ENCODE data around the gene BTBD16.

BTBD16 gene

DNA sequence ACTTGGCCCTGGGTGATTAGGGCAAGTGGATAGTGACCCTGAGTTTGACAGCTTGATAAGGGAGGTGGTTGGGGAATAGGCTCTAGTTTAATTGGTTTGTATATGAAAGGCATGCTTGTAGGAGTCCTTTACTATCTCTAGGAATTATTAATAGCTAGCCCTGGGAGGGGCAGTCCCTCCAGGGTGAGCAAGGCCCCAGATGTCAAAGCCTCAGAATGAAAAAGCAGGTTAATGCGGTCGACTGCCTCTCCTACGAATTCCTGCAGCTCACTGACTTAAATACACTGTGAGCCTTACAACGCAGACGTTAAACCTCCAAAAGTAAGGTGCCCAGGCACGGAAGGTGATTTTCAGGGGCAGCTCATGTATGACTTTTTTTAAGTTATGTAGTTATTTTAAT lies 5.2 kb upstream of the BTBD16 start:
- Histone ChIP-seq H3K14ac (ENCODE audit: low read length) (no peak overlapping the region), H2AK5ac (ENCODE audit: low read length) (no peak overlapping the region), H3K23ac (ENCODE audit: low read length) (no peak overlapping the region), H3K4ac (ENCODE audit: low read depth, low read length) (no peak overlapping the region), H3K4me3 (ENCODE audit: low read depth, low read length) (no peak overlapping the region), H4K12ac (ENCODE audit: low read depth, low read length) (no peak overlapping the region), H3K79me2 (ENCODE audit: control insufficient read depth, insufficient read depth, low read length, poor library complexity) (no peaks in the 10 kb centered on the region), H2BK120ac (ENCODE audit: insufficient read depth, low read length, poor library complexity) (no peak overlapping the region), H2BK5ac (ENCODE audit: low read depth, low read length, poor library complexity) (no peak overlapping the region), H3K36me3 (ENCODE audit: control insufficient read depth in 1 of 2, insufficient read depth in 2 of 2, low read length in 2 of 2) (no peaks in the 10 kb centered on the region), H3K18ac (ENCODE audit: low read length) (no peak overlapping the region), H3K27ac (ENCODE audit: low read depth, low read length) (no peak overlapping the region), H2BK12ac (ENCODE audit: low read length) (no peak overlapping the region), H4K91ac (ENCODE audit: low read depth, low read length) (no peak overlapping the region), H3K9ac (ENCODE audit: low read length) (no peak overlapping the region), H3K9me3 (ENCODE audit: insufficient read depth, low read depth, low read length) (no peaks in the 10 kb centered on the region), H3K27me3 (ENCODE audit: insufficient read depth, low read length) (no peaks in the 10 kb centered on the region), H4K8ac (ENCODE audit: low read depth, low read length) (no peak overlapping the region), H3K79me1 (ENCODE audit: low read length) (no peaks in the 10 kb centered on the region), H3K4me1 (ENCODE audit: control insufficient read depth in 1 of 2, insufficient read depth in 2 of 2, low read length in 2 of 2) (no peaks in the 10 kb centered on the region), H3K4me2 (ENCODE audit: low read length) (no peak overlapping the region), H2AFZ (ENCODE audit: insufficient read depth, low read length, poor library complexity) (no peak overlapping the region)
- DNase-seq: no peak
- WGBS (ENCODE audit: extremely low coverage, insufficient coverage, insufficient read length): no CpG with 5 or more reads among the region's 6 CpGs

DNA sequence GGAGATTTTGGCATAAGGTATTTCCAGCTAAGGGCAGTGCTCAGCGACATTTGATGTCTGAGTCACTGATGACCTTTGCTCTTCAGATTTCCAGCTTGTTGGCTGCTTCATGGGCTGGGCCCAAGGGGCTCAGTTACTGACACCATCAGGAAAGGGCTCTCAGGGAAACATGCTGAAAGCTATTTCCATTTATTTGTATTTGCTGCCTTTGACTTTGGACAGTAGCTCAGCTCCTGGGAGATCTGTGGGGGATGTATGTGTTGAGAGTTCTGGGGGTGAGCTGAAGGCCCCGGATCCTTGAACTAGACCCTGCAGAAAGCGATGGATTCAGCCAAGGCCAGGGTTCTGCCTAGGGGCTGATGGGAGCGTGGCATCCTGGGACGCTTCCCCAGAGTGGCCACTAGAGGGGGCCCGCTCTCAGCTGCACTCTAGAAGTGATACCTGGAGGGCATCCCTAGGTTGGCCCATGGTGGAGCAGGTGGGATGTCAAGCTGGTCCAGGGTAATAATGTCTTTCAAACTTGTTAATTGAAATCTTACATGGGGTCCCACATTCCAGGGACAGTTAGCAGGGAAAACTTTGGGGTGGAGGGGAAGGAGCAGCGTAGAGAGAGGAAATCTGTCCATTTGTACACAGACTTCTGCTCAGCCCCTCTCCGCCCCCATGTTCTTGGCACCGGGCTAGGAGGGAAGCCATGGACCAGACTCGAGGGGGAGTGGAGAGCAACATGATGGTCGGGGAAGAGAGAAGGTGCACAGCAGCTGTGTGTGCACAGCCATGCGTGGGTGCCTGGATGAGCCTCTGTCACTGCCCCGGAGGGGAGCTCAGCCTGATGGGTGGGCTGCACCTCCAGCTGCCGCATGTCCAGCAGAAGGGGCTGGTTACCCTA lies 3.0 kb upstream of the BTBD16 start:
- Histone ChIP-seq H2BK5ac (ENCODE audit: low read depth, low read length, poor library complexity) (no peak overlapping the region), H4K12ac (ENCODE audit: low read depth, low read length) (no peak overlapping the region), H2AK5ac (ENCODE audit: low read length) (no peak overlapping the region), H3K27ac (ENCODE audit: low read depth, low read length) (no peak overlapping the region), H3K9ac (ENCODE audit: low read length) (no peak overlapping the region), H4K8ac (ENCODE audit: low read depth, low read length) (no peak overlapping the region), H2BK12ac (ENCODE audit: low read length) (no peak overlapping the region), H3K9me3 (ENCODE audit: insufficient read depth, low read depth, low read length) (no peaks in the 10 kb centered on the region), H3K4me3 (ENCODE audit: low read depth, low read length) (no peak overlapping the region), H2BK120ac (ENCODE audit: insufficient read depth, low read length, poor library complexity) (no peak overlapping the region), H3K4me1 (ENCODE audit: control insufficient read depth in 1 of 2, insufficient read depth in 2 of 2, low read length in 2 of 2) (no peaks in the 10 kb centered on the region), H3K36me3 (ENCODE audit: control insufficient read depth in 1 of 2, insufficient read depth in 2 of 2, low read length in 2 of 2) (no peaks in the 10 kb centered on the region), H3K4ac (ENCODE audit: low read depth, low read length) (no peak overlapping the region), H3K18ac (ENCODE audit: low read length) (no peak overlapping the region), H3K23ac (ENCODE audit: low read length) (no peak overlapping the region), H3K14ac (ENCODE audit: low read length) (no peak overlapping the region), H3K79me1 (ENCODE audit: low read length) (no peaks in the 10 kb centered on the region), H4K91ac (ENCODE audit: low read depth, low read length) (no peak overlapping the region), H3K79me2 (ENCODE audit: control insufficient read depth, insufficient read depth, low read length, poor library complexity) (no peaks in the 10 kb centered on the region), H2AFZ (ENCODE audit: insufficient read depth, low read length, poor library complexity) (peak overlapping the region; percentile 23), H3K4me2 (ENCODE audit: low read length) (no peak overlapping the region), H3K27me3 (ENCODE audit: insufficient read depth, low read length) (no peaks in the 10 kb centered on the region)
- WGBS (ENCODE audit: extremely low coverage, insufficient coverage, insufficient read length): no CpG with 5 or more reads among the region's 14 CpGs
- peak; percentile 22 to 71 for DNase-seq

GRCh38 chr10:122269059-122269687 lies 1.9 kb upstream of the BTBD16 start:
- no peak overlapping the region for H3K14ac ChIP-seq (ENCODE audit: low read length)
- H2BK12ac ChIP-seq (ENCODE audit: low read length): no peak overlapping the region
- H3K23ac ChIP-seq (ENCODE audit: low read length): no peak overlapping the region
- H3K36me3 ChIP-seq (ENCODE audit: control insufficient read depth in 1 of 2, insufficient read depth in 2 of 2, low read length in 2 of 2): no peaks in the 10 kb centered on the region
- no peak overlapping the region for H2BK120ac ChIP-seq (ENCODE audit: insufficient read depth, low read length, poor library complexity)
- H3K18ac ChIP-seq (ENCODE audit: low read length): no peak overlapping the region
- H3K79me1 ChIP-seq (ENCODE audit: low read length): no peaks in the 10 kb centered on the region
- H4K8ac ChIP-seq (ENCODE audit: low read depth, low read length): no peak overlapping the region
- no peaks in the 10 kb centered on the region for H3K27me3 ChIP-seq (ENCODE audit: insufficient read depth, low read length)
- no peaks in the 10 kb centered on the region for H3K79me2 ChIP-seq (ENCODE audit: control insufficient read depth, insufficient read depth, low read length, poor library complexity)
- H3K4ac ChIP-seq (ENCODE audit: low read depth, low read length): no peak overlapping the region
- H3K4me2 ChIP-seq (ENCODE audit: low read length): no peak overlapping the region
- no peaks in the 10 kb centered on the region for H3K4me1 ChIP-seq (ENCODE audit: control insufficient read depth in 1 of 2, insufficient read depth in 2 of 2, low read length in 2 of 2)
- no peak overlapping the region for H2BK5ac ChIP-seq (ENCODE audit: low read depth, low read length, poor library complexity)
- H4K12ac ChIP-seq (ENCODE audit: low read depth, low read length): no peak overlapping the region
- H3K27ac ChIP-seq (ENCODE audit: low read depth, low read length): no peak overlapping the region
- H2AFZ ChIP-seq (ENCODE audit: insufficient read depth, low read length, poor library complexity): no peak overlapping the region
- H4K91ac ChIP-seq (ENCODE audit: low read depth, low read length): no peak overlapping the region
- no peak overlapping the region for H3K4me3 ChIP-seq (ENCODE audit: low read depth, low read length)
- H2AK5ac ChIP-seq (ENCODE audit: low read length): no peak overlapping the region
- DNase-seq: no peak
- H3K9me3 ChIP-seq (ENCODE audit: insufficient read depth, low read depth, low read length): no peaks in the 10 kb centered on the region
- no CpG with 5 or more reads among the region's 10 CpGs for WGBS (ENCODE audit: extremely low coverage, insufficient coverage, insufficient read length)
- no peak overlapping the region for H3K9ac ChIP-seq (ENCODE audit: low read length)

GRCh38 chr10:122273966-122274545 lies 3.0 kb downstream of the BTBD16 start:
- no CpG with 5 or more reads among the region's 10 CpGs for WGBS (ENCODE audit: extremely low coverage, insufficient coverage, insufficient read length)
- Histone ChIP-seq H3K4me3 (ENCODE audit: low read depth, low read length) (no peak overlapping the region), H4K8ac (ENCODE audit: low read depth, low read length) (no peak overlapping the region), H3K36me3 (ENCODE audit: control insufficient read depth in 1 of 2, insufficient read depth in 2 of 2, low read length in 2 of 2) (no peaks in the 10 kb centered on the region), H3K23ac (ENCODE audit: low read length) (no peak overlapping the region), H3K18ac (ENCODE audit: low read length) (no peak overlapping the region), H3K4me1 (ENCODE audit: control insufficient read depth in 1 of 2, insufficient read depth in 2 of 2, low read length in 2 of 2) (no peaks in the 10 kb centered on the region), H3K79me2 (ENCODE audit: control insufficient read depth, insufficient read depth, low read length, poor library complexity) (no peaks in the 10 kb centered on the region), H3K4ac (ENCODE audit: low read depth, low read length) (no peak overlapping the region), H2BK12ac (ENCODE audit: low read length) (no peak overlapping the region), H3K27me3 (ENCODE audit: insufficient read depth, low read length) (no peaks in the 10 kb centered on the region), H4K12ac (ENCODE audit: low read depth, low read length) (no peak overlapping the region), H3K9ac (ENCODE audit: low read length) (no peak overlapping the region), H2AFZ (ENCODE audit: insufficient read depth, low read length, poor library complexity) (no peak overlapping the region), H4K91ac (ENCODE audit: low read depth, low read length) (no peak overlapping the region), H2AK5ac (ENCODE audit: low read length) (no peak overlapping the region), H2BK120ac (ENCODE audit: insufficient read depth, low read length, poor library complexity) (no peak overlapping the region), H3K9me3 (ENCODE audit: insufficient read depth, low read depth, low read length) (peaks cover 2% of the 10 kb centered on the region), H3K27ac (ENCODE audit: low read depth, low read length) (no peak overlapping the region), H3K4me2 (ENCODE audit: low read length) (no peak overlapping the region), H2BK5ac (ENCODE audit: low read depth, low read length, poor library complexity) (no peak overlapping the region), H3K14ac (ENCODE audit: low read length) (no peak overlapping the region), H3K79me1 (ENCODE audit: low read length) (no peaks in the 10 kb centered on the region)
- DNase-seq: no peak

Data from trophoblast cell (in vitro differentiated cells and primary cell).